GM12878 (cell line): ENCODE data around the gene ITPRIP. TPM values are rescaled to one million over a fixed set of nuclear protein-coding genes. Genes with fewer than 3 reads are reported as not detected.

ENCODE experiments used
- ATAC-seq: fragments of 200-7000 bp; cut with Tn5 transposase; 3 replicates; pipeline ENCODE4 v1.9.1; 2020; ENCODE audit warnings: mild to moderate bottlenecking, moderate library complexity
- BruUV-seq: library from RNA; stranded (reverse); fragments of 400-500 nt; replicated peaks from 2 replicates; lab custom pipeline; 2021; lab: Mats Ljungman, UMichigan
- CTCF ChIA-PET: fragments of 300-600 bp; sonication (Branson Sonifier 250); formaldehyde crosslinking; extraction: SDS; loops from one replicate; lab custom pipeline; 2021; ENCODE audit warnings: inconsistent platforms; lab: Yijun Ruan, JAX
- POLR2A ChIA-PET: fragments of 350-600 bp; formaldehyde crosslinking; extraction: SDS; loops from one replicate; lab custom pipeline; 2021; ENCODE audit warnings: inconsistent platforms; lab: Charles Lee
- RAD21 ChIA-PET: fragments of 300-600 bp; sonication (Branson Sonifier 250); formaldehyde crosslinking; loops from one replicate; lab custom pipeline; 2023; ENCODE audit warnings: antibody characterized with exemption; ENCODE audit not compliant: unreplicated experiment; lab: Charles Lee
- SMC1A ChIA-PET: fragments of 300-600 bp; sonication (Branson Sonifier 250); formaldehyde crosslinking; loops from one replicate; lab custom pipeline; 2023; ENCODE audit not compliant: unreplicated experiment, uncharacterized antibody; lab: Charles Lee
- DNase-seq: peaks from one replicate; pipeline ENCODE4 v3.0.0-alpha.2; 2011; ENCODE audit warnings: low read depth, low spot score
- FAIRE-seq: peaks from 3 replicates; lab custom pipeline; 2011; peaks lifted over from hg19 to GRCh38; lab: Jason Lieb, UNC
- H2AFZ ChIP-seq: 2 replicates; pipeline ENCODE4 v1.6.0; 2011; ENCODE audit warnings: low read depth, low read length, control low read depth; ENCODE audit not compliant: control insufficient read depth
- H3K27ac ChIP-seq: 2 replicates; pipeline ENCODE4 v1.5.1; 2011; ENCODE audit warnings: control low read depth; ENCODE audit not compliant: control insufficient read depth, insufficient read depth
- H3K27me3 ChIP-seq, 2 experiments: replicated peaks in 1 of 2; 2 replicates each; pipeline versions ENCODE4 v1.6.0 to v1.6.1; 2011; ENCODE audit warnings: low read length in 1 of 2; ENCODE audit not compliant: control insufficient read depth in 2 of 2, insufficient read depth in 2 of 2
- H3K36me3 ChIP-seq, 2 experiments: 2 replicates each; pipeline ENCODE4 v1.5.1; 2011; ENCODE audit warnings: low read length in 1 of 2; ENCODE audit not compliant: control insufficient read depth in 2 of 2, insufficient read depth in 2 of 2
- H3K4me1 ChIP-seq: 2 replicates; pipeline ENCODE4 v1.6.1; 2011; ENCODE audit warnings: mild to moderate bottlenecking, low read length, moderate library complexity, mixed read lengths; ENCODE audit not compliant: control insufficient read depth, insufficient read depth
- H3K4me2 ChIP-seq: 2 replicates; pipeline ENCODE4 v1.6.0; 2011; ENCODE audit warnings: control low read depth; ENCODE audit not compliant: control insufficient read depth, insufficient read depth
- H3K4me3 ChIP-seq: fragments of 200-600 bp; sonication (generic); 2 replicates; pipeline ENCODE4 v1.5.1; 2016
- H3K79me2 ChIP-seq: 2 replicates; pipeline ENCODE4 v1.6.0; 2011; ENCODE audit warnings: low read length; ENCODE audit not compliant: control insufficient read depth, insufficient read depth
- H3K9ac ChIP-seq: 2 replicates; pipeline ENCODE4 v1.8.0; 2011; ENCODE audit warnings: low read length, control low read depth, mixed read lengths; ENCODE audit not compliant: control insufficient read depth, insufficient read depth
- H3K9me3 ChIP-seq: replicated peaks from 3 replicates; pipeline ENCODE4 v1.5.1; 2011; ENCODE audit warnings: mild to moderate bottlenecking, low read length; ENCODE audit not compliant: control insufficient read depth, insufficient read depth
- H4K20me1 ChIP-seq: 2 replicates; pipeline ENCODE4 v1.6.0; 2011; ENCODE audit not compliant: control insufficient read depth, insufficient read depth
- EGR1 ChIP-seq, 2 experiments: IDR thresholded peaks; 1 replicate in 1 of 2; 2 replicates in 1 of 2; pipeline ENCODE4 v1.6.1; 2011 to 2012; ENCODE audit warnings: low read depth in 2 of 2, low read length in 2 of 2, borderline replicate concordance in 1 of 2, mild to moderate bottlenecking in 1 of 2, moderate library complexity in 1 of 2
- FOXK2 ChIP-seq: fragments of 450-650 bp; IDR thresholded peaks from 2 replicates; pipeline ENCODE4 v1.6.1; 2017; ENCODE audit warnings: mild to moderate bottlenecking, moderate library complexity
- IRF4 ChIP-seq: IDR thresholded peaks from 2 replicates; pipeline ENCODE4 v1.6.1; 2011; ENCODE audit warnings: low read depth, low read length
- KLF5 ChIP-seq: fragments of 450-650 bp; IDR thresholded peaks from 2 replicates; pipeline ENCODE4 v1.6.1; 2014; ENCODE audit warnings: mild to moderate bottlenecking; ENCODE audit not compliant: partially characterized antibody
- RUNX3 ChIP-seq: IDR thresholded peaks from 2 replicates; pipeline ENCODE4 v1.6.1; 2012; ENCODE audit warnings: low read length, inconsistent platforms
- TCF12 ChIP-seq: IDR thresholded peaks from 2 replicates; pipeline ENCODE4 v1.6.1; 2011; ENCODE audit warnings: low read depth, mild to moderate bottlenecking, low read length
- ZNF24 ChIP-seq: fragments of 450-650 bp; IDR thresholded peaks from 2 replicates; pipeline ENCODE4 v1.6.1; 2017; ENCODE audit warnings: antibody characterized with exemption, mild to moderate bottlenecking
- ZZZ3 ChIP-seq: IDR thresholded peaks from 2 replicates; pipeline ENCODE4 v1.6.1; 2011; ENCODE audit warnings: low read depth; ENCODE audit not compliant: control insufficient read depth, insufficient read length
- WGBS: methylation state at CpG from one replicate; pipeline ENCODE4 v1.1.6; 2016; ENCODE audit warnings: low lambda C conversion rate; ENCODE audit not compliant: insufficient replicate concordance, insufficient coverage; ENCODE audit errors: missing lambda C conversion rate; 5-methylcytosine and 5-hydroxymethylcytosine counted together
- in situ Hi-C: fragments of 300-500 bp; cut with MboI; formaldehyde crosslinking; loops from 9 replicates; pipeline ENCODE4 v1.14.3; 2018; ENCODE audit warnings: mixed read lengths
- intact Hi-C: fragments of 100-400 bp; cut with micrococcal nuclease; formaldehyde crosslinking; loops from one replicate; pipeline ENCODE4 v1.14.2; 2022; ENCODE audit not compliant: unreplicated experiment
- polyA plus RNA-seq, 11 experiments: library from polyadenylated mRNA; depleted of rRNA in 4 of 11; unstranded in 6 of 11; stranded (reverse) in 5 of 11; fragments of >200 nt; fragmentation: Nextera tagmentation in 4 of 11; fragmentation: Illumina TruSeq in 1 of 11; extraction: Ambion mirVana in 4 of 11; extraction: Trizol in 1 of 11; gene quantifications; 1 replicate in 1 of 11; 2 replicates in 10 of 11; pipeline versions ENCODE4 v1.2.1 to v1.2.3, GENCODE V29; 2011 to 2016; ENCODE audit warnings: inconsistent platforms in 2 of 11, missing spikeins in 2 of 11, low read depth in 1 of 11
- total RNA-seq, 4 experiments: library from RNA; depleted of rRNA in 3 of 4; stranded (reverse); fragments of >200 nt in 3 of 4; fragmentation: Illumina TruSeq in 1 of 4; extraction: Trizol in 1 of 4; gene quantifications; 2 replicates each; pipeline versions ENCODE4 v1.2.1 to v1.2.3, GENCODE V29; 2013 to 2021
- TF ChIP-seq, protein P1 (sequence below): fragments of 150-350 bp; IDR thresholded peaks from 2 replicates; pipeline ENCODE4 v1.6.1; 2016; ENCODE audit warnings: low read depth, low read length
- TF ChIP-seq, protein P2 (sequence below): fragments of 450-650 bp; IDR thresholded peaks from 2 replicates; pipeline ENCODE4 v1.6.1; 2016; ENCODE audit warnings: mild to moderate bottlenecking

ITPRIP gene
- total and polyA plus RNA-seq, 10 of the 15 experiments (the other 5 are each of a cell fraction or from before 2014, with no cell fraction given), result 0.82 to 10.4 (median 5.9) TPM

DNA sequence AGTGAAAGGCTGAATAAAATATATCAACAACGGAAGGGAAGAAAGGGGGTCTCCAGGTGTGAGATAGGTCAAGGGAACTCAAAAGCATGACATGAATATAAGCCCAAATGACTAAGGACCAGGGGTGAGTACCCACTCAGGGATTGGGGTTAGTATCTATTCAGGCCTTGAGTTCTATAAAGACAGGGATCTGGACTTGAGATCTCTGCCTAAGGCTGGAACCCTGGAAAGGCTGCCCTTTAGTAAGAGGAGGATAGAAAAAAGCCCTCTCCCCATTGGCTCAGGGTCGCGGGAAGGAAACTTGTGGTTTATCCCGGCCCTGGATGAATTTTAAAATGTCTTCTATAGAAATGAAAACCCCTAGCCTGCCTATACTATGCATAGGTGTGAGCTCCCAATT lies 2.4 kb upstream of the ITPRIP start:
- intact Hi-C loops, result no loop called here
- no peak for ATAC-seq
- TF ChIP-seq ZNF24, result 0 out of 2 replicates have a peak, but pooled peaks have one; percentile 41
- no peak for TF ChIP-seq ZZZ3
- 91% methylated on average over 4 of the region's 4 CpGs for WGBS
- ChIA-PET CTCF (interaction anchor here (1.1 to 3.6 kb wide), 5 partner anchors 10 to 66 kb away, joined by 6 to 26 read pairs (median 9); partner anchors contain the start of gene CFAP58), POLR2A (interaction anchor here (0.8 to 1.6 kb wide), 3 partner anchors 9 to 19 kb away, joined by 3 read pairs; no protein-coding TSS in a partner anchor), SMC1A (interaction anchor here (1.0 to 1.4 kb wide), 6 partner anchors 9 to 67 kb away, joined by 4 to 9 read pairs (median 6); no protein-coding TSS in a partner anchor), RAD21 (interaction anchor here (1.1 to 1.3 kb wide), 2 partner anchors 10 to 35 kb away, joined by 3 to 6 read pairs; no protein-coding TSS in a partner anchor)
- no peaks in the 10 kb centered on the region for H3K9me3 ChIP-seq
- no peak overlapping the region for H3K4me3 ChIP-seq
- H2AFZ ChIP-seq, result no peak overlapping the region
- peaks cover 27% of the 10 kb centered on the region for H3K79me2 ChIP-seq
- no peak for FAIRE-seq
- H3K36me3 ChIP-seq, result no peaks in the 10 kb centered on the region
- in situ Hi-C loops, result loop anchor here (10.0 kb wide), 1 partner anchor 46 kb away; no protein-coding TSS in a partner anchor
- no peak overlapping the region for H3K9ac ChIP-seq
- BruUV-seq, result no TSS peak
- H3K27me3 ChIP-seq, result no peaks in the 10 kb centered on the region
- H3K4me1 ChIP-seq, result peaks cover 14% of the 10 kb centered on the region
- DNase-seq, result no peak
- peaks cover 4% of the 10 kb centered on the region; the same call in 1 of the 2 replicates for H4K20me1 ChIP-seq
- no peak overlapping the region for H3K27ac ChIP-seq
- no peak overlapping the region for H3K4me2 ChIP-seq

DNA sequence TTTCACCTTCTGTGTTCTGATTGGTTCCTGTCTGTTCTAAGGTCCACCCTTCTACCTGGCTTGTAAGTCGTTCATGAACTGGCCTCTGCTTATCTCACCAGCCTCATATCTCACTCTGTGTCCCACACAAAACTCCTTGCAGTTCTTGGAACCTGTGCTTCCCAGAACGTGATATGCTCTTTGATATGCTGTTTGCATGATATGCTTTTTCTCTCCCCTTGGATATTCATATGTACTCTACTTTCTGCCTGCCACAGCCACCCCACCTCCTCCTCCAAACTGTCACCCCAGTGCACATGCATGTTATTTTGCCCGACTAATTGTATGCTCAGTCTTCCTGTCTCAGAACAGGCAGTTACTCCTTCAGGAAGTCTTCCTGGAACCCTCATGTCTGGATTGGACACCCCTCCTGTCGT lies 1.9 kb upstream of the ITPRIP start:
- Histone ChIP-seq H3K9ac (no peak overlapping the region), H3K27ac (no peak overlapping the region), H3K4me1 (peaks cover 17% of the 10 kb centered on the region), H3K4me3 (no peak overlapping the region), H2AFZ (no peak overlapping the region), H3K79me2 (peaks cover 32% of the 10 kb centered on the region), H3K4me2 (no peak overlapping the region), H4K20me1 (peaks cover 5% of the 10 kb centered on the region), H3K9me3 (no peaks in the 10 kb centered on the region), H3K27me3 (no peaks in the 10 kb centered on the region), H3K36me3 (no peaks in the 10 kb centered on the region)
- ATAC-seq, result no peak
- no peak for FAIRE-seq
- DNase-seq, result no peak
- RAD21 ChIA-PET, result no interaction called here
- SMC1A ChIA-PET, result interaction anchor here (1.3 to 7.0 kb wide), 4 partner anchors 11 to 42 kb away, joined by 3 to 58 read pairs (median 13); no protein-coding TSS in a partner anchor
- intact Hi-C loops (no loop called here), in situ Hi-C loops (loop anchor here (10.0 kb wide), 1 partner anchor 45 kb away; no protein-coding TSS in a partner anchor)
- WGBS, result 74% methylated on average over 4 of the region's 4 CpGs
- no TSS peak for BruUV-seq
- POLR2A ChIA-PET, result no interaction called here
- CTCF ChIA-PET, result interaction anchor here (0.8 to 7.2 kb wide), 3 partner anchors 10 to 34 kb away, joined by 3 to 111 read pairs (median 54); partner anchors contain the start of gene CFAP58
- TF ChIP-seq, protein P1, sequence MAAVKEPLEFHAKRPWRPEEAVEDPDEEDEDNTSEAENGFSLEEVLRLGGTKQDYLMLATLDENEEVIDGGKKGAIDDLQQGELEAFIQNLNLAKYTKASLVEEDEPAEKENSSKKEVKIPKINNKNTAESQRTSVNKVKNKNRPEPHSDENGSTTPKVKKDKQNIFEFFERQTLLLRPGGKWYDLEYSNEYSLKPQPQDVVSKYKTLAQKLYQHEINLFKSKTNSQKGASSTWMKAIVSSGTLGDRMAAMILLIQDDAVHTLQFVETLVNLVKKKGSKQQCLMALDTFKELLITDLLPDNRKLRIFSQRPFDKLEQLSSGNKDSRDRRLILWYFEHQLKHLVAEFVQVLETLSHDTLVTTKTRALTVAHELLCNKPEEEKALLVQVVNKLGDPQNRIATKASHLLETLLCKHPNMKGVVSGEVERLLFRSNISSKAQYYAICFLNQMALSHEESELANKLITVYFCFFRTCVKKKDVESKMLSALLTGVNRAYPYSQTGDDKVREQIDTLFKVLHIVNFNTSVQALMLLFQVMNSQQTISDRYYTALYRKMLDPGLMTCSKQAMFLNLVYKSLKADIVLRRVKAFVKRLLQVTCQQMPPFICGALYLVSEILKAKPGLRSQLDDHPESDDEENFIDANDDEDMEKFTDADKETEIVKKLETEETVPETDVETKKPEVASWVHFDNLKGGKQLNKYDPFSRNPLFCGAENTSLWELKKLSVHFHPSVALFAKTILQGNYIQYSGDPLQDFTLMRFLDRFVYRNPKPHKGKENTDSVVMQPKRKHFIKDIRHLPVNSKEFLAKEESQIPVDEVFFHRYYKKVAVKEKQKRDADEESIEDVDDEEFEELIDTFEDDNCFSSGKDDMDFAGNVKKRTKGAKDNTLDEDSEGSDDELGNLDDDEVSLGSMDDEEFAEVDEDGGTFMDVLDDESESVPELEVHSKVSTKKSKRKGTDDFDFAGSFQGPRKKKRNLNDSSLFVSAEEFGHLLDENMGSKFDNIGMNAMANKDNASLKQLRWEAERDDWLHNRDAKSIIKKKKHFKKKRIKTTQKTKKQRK, result no peak
- TF ChIP-seq IRF4 (no peak), TCF12 (no peak), RUNX3 (no peak), EGR1 (IDR thresholded peaks at IDR 0.05; ENCODE audit: borderline replicate concordance in 1 of 2, low read depth in 2 of 2, low read length in 2 of 2) (no peak), KLF5 (no peak), FOXK2 (no peak)
- TF ChIP-seq, protein P2, sequence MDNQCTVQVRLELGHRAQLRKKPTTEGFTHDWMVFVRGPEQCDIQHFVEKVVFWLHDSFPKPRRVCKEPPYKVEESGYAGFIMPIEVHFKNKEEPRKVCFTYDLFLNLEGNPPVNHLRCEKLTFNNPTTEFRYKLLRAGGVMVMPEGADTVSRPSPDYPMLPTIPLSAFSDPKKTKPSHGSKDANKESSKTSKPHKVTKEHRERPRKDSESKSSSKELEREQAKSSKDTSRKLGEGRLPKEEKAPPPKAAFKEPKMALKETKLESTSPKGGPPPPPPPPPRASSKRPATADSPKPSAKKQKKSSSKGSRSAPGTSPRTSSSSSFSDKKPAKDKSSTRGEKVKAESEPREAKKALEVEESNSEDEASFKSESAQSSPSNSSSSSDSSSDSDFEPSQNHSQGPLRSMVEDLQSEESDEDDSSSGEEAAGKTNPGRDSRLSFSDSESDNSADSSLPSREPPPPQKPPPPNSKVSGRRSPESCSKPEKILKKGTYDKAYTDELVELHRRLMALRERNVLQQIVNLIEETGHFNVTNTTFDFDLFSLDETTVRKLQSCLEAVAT, result no peak
